Adrenal gland (tissue), 5 donors: Measurements from ENCODE around the gene DNTT.

Source experiments
- CTCF ChIP-seq, 6 experiments: fragments of 450-650 bp in 4 of 6; fragments of 200-600 bp in 2 of 6; sonication (generic) in 1 of 6; IDR thresholded peaks; 1 replicate in 5 of 6; 2 replicates in 1 of 6; pipeline versions ENCODE4 v1.5.1 to v1.8.0; 2016 to 2021; ENCODE audit warnings: antibody characterized with exemption in 6 of 6, mild to moderate bottlenecking in 2 of 6, moderate library complexity in 1 of 6
- POLR2A ChIP-seq, 2 donors: fragments of 450-650 bp; IDR thresholded peaks; one replicate each; pipeline ENCODE4 v1.6.1; 2017; ENCODE audit warnings: antibody characterized with exemption in 2 of 2, mild to moderate bottlenecking in 2 of 2, moderate library complexity in 1 of 2
- donor health status: DM: no; HTN: no; CAD: no.

GRCh38 chr10:96341219-96342182, 37.3 kb downstream of the DNTT start:
- TF ChIP-seq CTCF (IDR thresholded peaks at IDR 0.05) = no peak
- no peak for TF ChIP-seq POLR2A (IDR thresholded peaks at IDR 0.05)
